Smooth muscle cell (in vitro differentiated cells): ENCODE data around the gene NONO. TPM values are rescaled to one million over a fixed set of nuclear protein-coding genes. Genes with fewer than 3 reads are reported as not detected.

Experiments used
- DNase-seq: peaks from one replicate; lab custom pipeline; 2025; ENCODE audit not compliant: unreplicated experiment; lab: John Stamatoyannopoulos, UW
- H2AFZ ChIP-seq: fragments of 200-600 bp; sonication (generic); 2 replicates; pipeline ENCODE4 v1.6.0; 2016; ENCODE audit warnings: antibody characterized with exemption, low read depth, mild to moderate bottlenecking
- H3F3A ChIP-seq: fragments of 200-600 bp; sonication (generic); 2 replicates; pipeline ENCODE4 v1.6.0; 2017; ENCODE audit warnings: antibody characterized with exemption, low read depth
- H3K27ac ChIP-seq: fragments of 200-600 bp; sonication (generic); 2 replicates; pipeline ENCODE4 v1.5.1; 2016; ENCODE audit warnings: low read depth, mild to moderate bottlenecking
- H3K27me3 ChIP-seq: fragments of 200-600 bp; sonication (generic); 2 replicates; pipeline ENCODE4 v1.6.1; 2016; ENCODE audit warnings: low read depth, mild to moderate bottlenecking
- H3K36me3 ChIP-seq: fragments of 200-600 bp; sonication (generic); 2 replicates; pipeline ENCODE4 v1.5.1; 2016; ENCODE audit warnings: low read depth
- H3K4me1 ChIP-seq: fragments of 200-600 bp; sonication (generic); 2 replicates; pipeline ENCODE4 v1.5.1; 2016; ENCODE audit warnings: low read depth
- H3K4me2 ChIP-seq: fragments of 200-600 bp; sonication (generic); 2 replicates; pipeline ENCODE4 v1.6.0; 2016; ENCODE audit warnings: mild to moderate bottlenecking
- H3K4me3 ChIP-seq: fragments of 200-600 bp; sonication (generic); 2 replicates; pipeline ENCODE4 v1.5.1; 2016; ENCODE audit warnings: mild to moderate bottlenecking
- H3K79me2 ChIP-seq: fragments of 200-600 bp; sonication (generic); 2 replicates; pipeline ENCODE4 v1.6.0; 2016; ENCODE audit warnings: low read depth, mild to moderate bottlenecking
- H3K9ac ChIP-seq: fragments of 200-600 bp; sonication (generic); 2 replicates; pipeline ENCODE4 v1.6.0; 2016; ENCODE audit warnings: low read depth
- H3K9me3 ChIP-seq: fragments of 200-600 bp; sonication (generic); replicated peaks from 2 replicates; pipeline ENCODE4 v1.5.1; 2016; ENCODE audit warnings: low read depth
- H4K20me1 ChIP-seq: fragments of 200-600 bp; sonication (generic); 2 replicates; pipeline ENCODE4 v1.6.0; 2016; ENCODE audit warnings: low read depth
- WGBS: methylation state at CpG from one replicate; pipeline ENCODE4 v1.1.7; 2016; ENCODE audit warnings: low lambda C conversion rate; 5-methylcytosine and 5-hydroxymethylcytosine counted together
- polyA plus RNA-seq: library from polyadenylated mRNA; unstranded; fragments of >200 nt; fragmentation: Nextera tagmentation; extraction: Ambion mirVana; gene quantifications from 2 replicates; pipeline ENCODE4 v1.2.1, GENCODE V29; 2016
- total RNA-seq: library from RNA; depleted of rRNA; stranded (reverse); fragments of >200 nt; gene quantifications from 2 replicates; pipeline ENCODE4 v1.2.3, GENCODE V29; 2014
- TF ChIP-seq, protein P1 (sequence below): fragments of 200-600 bp; sonication (generic); IDR thresholded peaks from 2 replicates; pipeline ENCODE4 v1.5.1; 2017; ENCODE audit warnings: borderline replicate concordance, mild to moderate bottlenecking, antibody characterized with exemption; ENCODE audit not compliant: insufficient read depth, poor library complexity, severe bottlenecking

NONO gene
- total and polyA plus RNA-seq, 2 experiments from 2014 or later, result 192 to 256 TPM

GRCh38 chrX:71285929-71286328, 2.5 kb downstream of the NONO start:
- H3K4me2 ChIP-seq, result peak overlapping the region; percentile 91
- H3K27me3 ChIP-seq, result no peaks in the 10 kb centered on the region
- TF ChIP-seq, protein P1, sequence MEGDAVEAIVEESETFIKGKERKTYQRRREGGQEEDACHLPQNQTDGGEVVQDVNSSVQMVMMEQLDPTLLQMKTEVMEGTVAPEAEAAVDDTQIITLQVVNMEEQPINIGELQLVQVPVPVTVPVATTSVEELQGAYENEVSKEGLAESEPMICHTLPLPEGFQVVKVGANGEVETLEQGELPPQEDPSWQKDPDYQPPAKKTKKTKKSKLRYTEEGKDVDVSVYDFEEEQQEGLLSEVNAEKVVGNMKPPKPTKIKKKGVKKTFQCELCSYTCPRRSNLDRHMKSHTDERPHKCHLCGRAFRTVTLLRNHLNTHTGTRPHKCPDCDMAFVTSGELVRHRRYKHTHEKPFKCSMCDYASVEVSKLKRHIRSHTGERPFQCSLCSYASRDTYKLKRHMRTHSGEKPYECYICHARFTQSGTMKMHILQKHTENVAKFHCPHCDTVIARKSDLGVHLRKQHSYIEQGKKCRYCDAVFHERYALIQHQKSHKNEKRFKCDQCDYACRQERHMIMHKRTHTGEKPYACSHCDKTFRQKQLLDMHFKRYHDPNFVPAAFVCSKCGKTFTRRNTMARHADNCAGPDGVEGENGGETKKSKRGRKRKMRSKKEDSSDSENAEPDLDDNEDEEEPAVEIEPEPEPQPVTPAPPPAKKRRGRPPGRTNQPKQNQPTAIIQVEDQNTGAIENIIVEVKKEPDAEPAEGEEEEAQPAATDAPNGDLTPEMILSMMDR, result no peak
- no peak overlapping the region for H2AFZ ChIP-seq
- peaks cover 72% of the 10 kb centered on the region for H4K20me1 ChIP-seq
- peak overlapping the region; percentile 96 for H3K9ac ChIP-seq
- no peak for DNase-seq
- no peaks in the 10 kb centered on the region for H3K9me3 ChIP-seq
- peaks cover 70% of the 10 kb centered on the region for H3K79me2 ChIP-seq
- peaks cover 17% of the 10 kb centered on the region for H3K4me1 ChIP-seq
- H3K27ac ChIP-seq, result no peak overlapping the region
- H3K36me3 ChIP-seq, result peaks cover 4% of the 10 kb centered on the region
- peak overlapping the region; percentile 82 for H3K4me3 ChIP-seq
- no peaks in the 10 kb centered on the region for H3F3A ChIP-seq

- H3K27me3 ChIP-seq, result no peaks in the 10 kb centered on the region
- peaks cover 10% of the 10 kb centered on the region for H3K36me3 ChIP-seq
- peaks cover 48% of the 10 kb centered on the region for H3K79me2 ChIP-seq
- no peak for DNase-seq
- peaks cover 3% of the 10 kb centered on the region for H3K4me1 ChIP-seq
- H3K9me3 ChIP-seq, result no peaks in the 10 kb centered on the region
- H3K4me3 ChIP-seq, result no peak overlapping the region
- TF ChIP-seq, protein P1, result no peak
- no peak overlapping the region for H3K4me2 ChIP-seq
- peak overlapping the region; percentile 5 for H3K27ac ChIP-seq
- H4K20me1 ChIP-seq, result peaks cover 87% of the 10 kb centered on the region
- no peak overlapping the region for H2AFZ ChIP-seq
- peaks cover 3% of the 10 kb centered on the region for H3F3A ChIP-seq
- 87% methylated on average over 6 of the region's 6 CpGs for WGBS
- H3K9ac ChIP-seq, result no peak overlapping the region
These were observed 7.9 kb downstream of the NONO start for GRCh38 chrX:71291381-71291780.

DNA sequence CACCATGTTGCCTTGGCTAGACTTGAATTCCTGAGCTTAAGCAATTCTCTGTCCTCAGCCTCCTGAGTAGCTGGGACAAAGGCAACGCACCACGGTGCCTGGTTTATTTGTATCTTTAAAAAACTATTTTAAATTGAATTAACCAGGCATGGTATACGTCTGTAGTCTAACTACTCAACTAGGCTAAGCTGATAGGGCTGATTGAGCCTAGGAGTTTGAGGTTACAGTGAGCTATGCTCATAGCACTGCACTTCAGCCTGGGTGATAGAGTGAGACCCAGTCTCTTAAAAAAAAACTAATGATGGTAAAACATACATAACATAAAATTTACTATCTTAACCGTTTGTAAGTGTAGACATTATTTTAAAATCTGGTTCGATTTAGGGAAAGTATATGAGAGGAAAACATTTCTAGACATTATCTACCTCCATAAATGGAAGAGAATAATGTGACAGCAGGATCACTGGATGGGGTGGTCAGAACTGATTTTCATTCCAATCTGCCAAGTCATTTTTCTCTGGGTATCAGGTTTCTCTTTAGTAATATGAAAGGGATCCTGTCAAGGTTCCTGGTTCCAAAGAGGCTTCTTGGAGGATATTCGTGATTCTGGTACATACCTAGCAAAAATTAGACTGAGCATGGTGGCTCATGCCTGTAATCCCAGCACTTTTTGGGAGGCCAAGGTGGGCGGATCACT, 9.4 kb downstream of the NONO start:
- no peak overlapping the region for H2AFZ ChIP-seq
- TF ChIP-seq, protein P1, result no peak
- no peaks in the 10 kb centered on the region for H3K4me1 ChIP-seq
- no peaks in the 10 kb centered on the region for H3K27me3 ChIP-seq
- peaks cover 34% of the 10 kb centered on the region for H3K79me2 ChIP-seq
- H3K4me3 ChIP-seq, result no peak overlapping the region
- peaks cover 78% of the 10 kb centered on the region for H4K20me1 ChIP-seq
- H3K9me3 ChIP-seq, result no peaks in the 10 kb centered on the region
- no peak for DNase-seq
- no peak overlapping the region for H3K9ac ChIP-seq
- peaks cover 3% of the 10 kb centered on the region for H3F3A ChIP-seq
- peak overlapping the region; percentile 34 for H3K27ac ChIP-seq
- H3K4me2 ChIP-seq, result no peak overlapping the region
- WGBS, result 84% methylated on average over 7 of the region's 7 CpGs
- peaks cover 15% of the 10 kb centered on the region for H3K36me3 ChIP-seq

DNA sequence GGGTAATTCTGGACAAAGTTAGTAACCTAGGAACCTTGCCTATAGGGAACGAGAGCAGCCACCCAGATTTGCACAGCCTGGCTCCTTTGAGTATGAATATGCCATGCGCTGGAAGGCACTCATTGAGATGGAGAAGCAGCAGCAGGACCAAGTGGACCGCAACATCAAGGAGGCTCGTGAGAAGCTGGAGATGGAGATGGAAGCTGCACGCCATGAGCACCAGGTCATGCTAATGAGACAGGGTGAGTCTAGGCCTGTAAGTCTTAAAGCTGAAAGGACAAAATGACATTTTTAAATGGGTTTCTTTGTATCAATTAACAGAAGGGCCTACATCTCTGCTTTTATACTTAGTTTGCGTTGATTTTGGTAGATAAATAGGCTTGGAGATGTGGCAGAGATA, 13.4 kb downstream of the NONO start:
- no peaks in the 10 kb centered on the region for H3K27me3 ChIP-seq
- no peaks in the 10 kb centered on the region for H3F3A ChIP-seq
- no peak overlapping the region for H3K4me3 ChIP-seq
- peaks cover 5% of the 10 kb centered on the region for H3K36me3 ChIP-seq
- no peak overlapping the region for H3K9ac ChIP-seq
- H3K9me3 ChIP-seq, result no peaks in the 10 kb centered on the region
- H3K79me2 ChIP-seq, result no peaks in the 10 kb centered on the region
- H3K27ac ChIP-seq, result no peak overlapping the region
- no peak overlapping the region for H3K4me2 ChIP-seq
- no peak overlapping the region for H2AFZ ChIP-seq
- peaks cover 47% of the 10 kb centered on the region for H4K20me1 ChIP-seq
- no peaks in the 10 kb centered on the region for H3K4me1 ChIP-seq
- WGBS, result 82% methylated on average over 6 of the region's 6 CpGs
- no peak for DNase-seq
- TF ChIP-seq, protein P1, result no peak
